H1 (cell line): ENCODE results near the gene IFNL3.
A peak's percentile ranks its signal among the peaks of the same experiment; 100 is the strongest.

ENCODE experiments used
- ASH2L ChIP-seq: fragments of 200-600, 300-600 bp; sonication (generic); IDR thresholded peaks from one replicate; pipeline ENCODE4 v1.7.1; 2017; ENCODE audit warnings: low read length
- CBX5 ChIP-seq: fragments of 300-800, 300-1000 bp; sonication (generic); IDR thresholded peaks from 2 replicates; pipeline ENCODE4 v1.7.1; 2016; ENCODE audit warnings: antibody characterized with exemption, low read length, low read depth
- CBX8 ChIP-seq: fragments of 300-800, 300-1000 bp; sonication (generic); IDR thresholded peaks from 2 replicates; pipeline ENCODE4 v1.7.1; 2016; ENCODE audit warnings: low read depth, low read length, borderline replicate concordance
- CEBPB ChIP-seq: IDR thresholded peaks from 2 replicates; pipeline ENCODE4 v1.6.1; 2012; ENCODE audit warnings: low read depth, low read length
- CREB1 ChIP-seq: IDR thresholded peaks from 2 replicates; pipeline ENCODE4 v1.6.1; 2012; ENCODE audit warnings: inconsistent platforms
- EP300 ChIP-seq, 2 experiments: IDR thresholded peaks; 1 replicate in 1 of 2; 2 replicates in 1 of 2; pipeline ENCODE4 v1.6.1; 2011 to 2012; ENCODE audit warnings: low read depth in 2 of 2, low read length in 2 of 2, mild to moderate bottlenecking in 2 of 2, borderline replicate concordance in 1 of 2, inconsistent platforms in 1 of 2, moderate library complexity in 1 of 2
- MAFK ChIP-seq: IDR thresholded peaks from 2 replicates; pipeline ENCODE4 v1.6.1; 2012; ENCODE audit warnings: low read depth, mild to moderate bottlenecking, improper control_type of control experiment, low read length
- POLR2A ChIP-seq, 2 experiments: IDR thresholded peaks; 1 replicate in 1 of 2; 2 replicates in 1 of 2; pipeline ENCODE4 v1.6.1; 2011; ENCODE audit warnings: low read depth in 2 of 2, low read length in 2 of 2, mild to moderate bottlenecking in 2 of 2; ENCODE audit errors: control extremely low read depth in 1 of 2
- POLR2AphosphoS5 ChIP-seq: IDR thresholded peaks from 2 replicates; pipeline ENCODE4 v1.6.1; 2011; ENCODE audit warnings: low read depth, low read length
- RXRA ChIP-seq: IDR thresholded peaks from 2 replicates; pipeline ENCODE4 v1.6.1; 2011; ENCODE audit warnings: low read depth, mild to moderate bottlenecking, low read length, moderate library complexity; ENCODE audit not compliant: insufficient read depth
- SUZ12 ChIP-seq: fragments of 200-600 bp; sonication (generic); IDR thresholded peaks from 2 replicates; pipeline ENCODE4 v1.6.1; 2012; ENCODE audit warnings: mild to moderate bottlenecking, inconsistent platforms, low read length, moderate library complexity, mixed read lengths
- TF ChIP-seq, protein P1 (sequence below), 3 experiments: IDR thresholded peaks; 1 replicate in 2 of 3; 2 replicates in 1 of 3; pipeline versions ENCODE4 v1.5.1 to v1.6.1; 2011; ENCODE audit warnings: low read length in 3 of 3, mild to moderate bottlenecking in 3 of 3, inconsistent platforms in 2 of 3, low read depth in 1 of 3, moderate library complexity in 1 of 3; ENCODE audit not compliant: insufficient read depth in 1 of 3; ENCODE audit errors: control extremely low read depth in 1 of 3
- TF ChIP-seq, protein P2 (sequence below): IDR thresholded peaks from 2 replicates; pipeline ENCODE4 v1.6.1; 2011; ENCODE audit warnings: low read length, improper control_type of control experiment
- TF ChIP-seq, protein P3 (sequence below): IDR thresholded peaks from 2 replicates; pipeline ENCODE4 v1.6.1; 2012; ENCODE audit warnings: low read length, inconsistent platforms

DNA sequence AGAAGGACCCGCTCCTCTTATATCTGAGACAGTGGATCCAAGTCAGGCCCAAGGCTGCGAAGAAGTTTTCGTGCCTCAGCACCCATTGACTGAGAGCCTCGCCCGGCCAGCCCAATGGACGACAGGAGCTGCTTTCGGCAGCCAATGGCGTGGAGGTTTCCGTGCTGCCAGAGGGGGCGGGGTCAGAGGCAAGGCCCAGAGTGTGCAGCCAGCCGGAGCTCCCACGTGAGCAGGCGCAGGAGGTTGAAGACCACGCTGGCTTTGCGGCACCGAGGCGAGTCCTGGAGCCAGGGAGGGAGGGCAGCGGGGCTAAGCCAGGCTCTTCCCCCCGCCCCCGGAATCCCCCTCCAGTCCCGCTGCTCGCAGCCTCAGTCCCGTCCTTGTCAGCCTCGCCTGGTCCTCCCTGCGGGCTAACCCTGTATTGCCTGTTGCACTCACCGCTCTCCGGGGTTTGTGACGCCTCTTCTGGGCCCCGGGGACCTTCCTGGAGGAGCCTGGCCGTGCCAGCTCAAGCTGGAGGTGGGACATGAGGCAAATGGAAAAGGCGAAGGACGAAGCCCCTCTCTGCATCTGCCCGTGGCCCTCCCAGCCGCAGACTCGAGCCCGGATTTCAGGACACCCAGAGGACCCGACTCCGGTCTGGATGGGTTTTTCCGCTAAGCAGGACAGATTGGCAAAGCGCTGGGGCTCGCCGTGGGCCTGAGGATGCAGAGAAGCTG, 2.3 kb upstream of the IFNL3 start:
- TF ChIP-seq POLR2AphosphoS5 (no peak), ASH2L (no peak), RXRA (no peak), POLR2A (IDR thresholded peaks at IDR 0.05; ENCODE audit: control extremely low read depth in 1 of 2, low read depth in 2 of 2, low read length in 2 of 2) (no peak), SUZ12 (no peak; the same call in 1 of the 2 replicates), CEBPB (no peak), MAFK (no peak), EP300 (IDR thresholded peaks at IDR 0.05; ENCODE audit: borderline replicate concordance in 1 of 2, low read depth in 2 of 2, low read length in 2 of 2) (no peak), CBX5 (no peak), CBX8 (no peak), CREB1 (no peak)
- TF ChIP-seq, protein P1, sequence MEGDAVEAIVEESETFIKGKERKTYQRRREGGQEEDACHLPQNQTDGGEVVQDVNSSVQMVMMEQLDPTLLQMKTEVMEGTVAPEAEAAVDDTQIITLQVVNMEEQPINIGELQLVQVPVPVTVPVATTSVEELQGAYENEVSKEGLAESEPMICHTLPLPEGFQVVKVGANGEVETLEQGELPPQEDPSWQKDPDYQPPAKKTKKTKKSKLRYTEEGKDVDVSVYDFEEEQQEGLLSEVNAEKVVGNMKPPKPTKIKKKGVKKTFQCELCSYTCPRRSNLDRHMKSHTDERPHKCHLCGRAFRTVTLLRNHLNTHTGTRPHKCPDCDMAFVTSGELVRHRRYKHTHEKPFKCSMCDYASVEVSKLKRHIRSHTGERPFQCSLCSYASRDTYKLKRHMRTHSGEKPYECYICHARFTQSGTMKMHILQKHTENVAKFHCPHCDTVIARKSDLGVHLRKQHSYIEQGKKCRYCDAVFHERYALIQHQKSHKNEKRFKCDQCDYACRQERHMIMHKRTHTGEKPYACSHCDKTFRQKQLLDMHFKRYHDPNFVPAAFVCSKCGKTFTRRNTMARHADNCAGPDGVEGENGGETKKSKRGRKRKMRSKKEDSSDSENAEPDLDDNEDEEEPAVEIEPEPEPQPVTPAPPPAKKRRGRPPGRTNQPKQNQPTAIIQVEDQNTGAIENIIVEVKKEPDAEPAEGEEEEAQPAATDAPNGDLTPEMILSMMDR (IDR thresholded peaks at IDR 0.05; ENCODE audit: control extremely low read depth in 1 of 3, insufficient read depth in 1 of 3, low read depth in 1 of 3, low read length in 3 of 3) = no peak
- TF ChIP-seq, protein P2, sequence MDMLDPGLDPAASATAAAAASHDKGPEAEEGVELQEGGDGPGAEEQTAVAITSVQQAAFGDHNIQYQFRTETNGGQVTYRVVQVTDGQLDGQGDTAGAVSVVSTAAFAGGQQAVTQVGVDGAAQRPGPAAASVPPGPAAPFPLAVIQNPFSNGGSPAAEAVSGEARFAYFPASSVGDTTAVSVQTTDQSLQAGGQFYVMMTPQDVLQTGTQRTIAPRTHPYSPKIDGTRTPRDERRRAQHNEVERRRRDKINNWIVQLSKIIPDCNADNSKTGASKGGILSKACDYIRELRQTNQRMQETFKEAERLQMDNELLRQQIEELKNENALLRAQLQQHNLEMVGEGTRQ = 0 out of 2 replicates have a peak, but pooled peaks have one; percentile 17
- TF ChIP-seq, protein P3, sequence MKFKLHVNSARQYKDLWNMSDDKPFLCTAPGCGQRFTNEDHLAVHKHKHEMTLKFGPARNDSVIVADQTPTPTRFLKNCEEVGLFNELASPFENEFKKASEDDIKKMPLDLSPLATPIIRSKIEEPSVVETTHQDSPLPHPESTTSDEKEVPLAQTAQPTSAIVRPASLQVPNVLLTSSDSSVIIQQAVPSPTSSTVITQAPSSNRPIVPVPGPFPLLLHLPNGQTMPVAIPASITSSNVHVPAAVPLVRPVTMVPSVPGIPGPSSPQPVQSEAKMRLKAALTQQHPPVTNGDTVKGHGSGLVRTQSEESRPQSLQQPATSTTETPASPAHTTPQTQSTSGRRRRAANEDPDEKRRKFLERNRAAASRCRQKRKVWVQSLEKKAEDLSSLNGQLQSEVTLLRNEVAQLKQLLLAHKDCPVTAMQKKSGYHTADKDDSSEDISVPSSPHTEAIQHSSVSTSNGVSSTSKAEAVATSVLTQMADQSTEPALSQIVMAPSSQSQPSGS = no peak
